Hepatocyte (in vitro differentiated cells): ENCODE data around the gene FBXO47. TPM values are rescaled to one million over a fixed set of nuclear protein-coding genes. Genes with fewer than 3 reads are reported as not detected.
A peak's percentile ranks its signal among the peaks of the same experiment; 100 is the strongest.

Source experiments
- DNase-seq: peaks from one replicate; pipeline ENCODE4 v3.0.0-alpha.2; 2016; ENCODE audit warnings: low spot score
- H2AFZ ChIP-seq: fragments of 200-600 bp; sonication (generic); 2 replicates; pipeline ENCODE4 v1.6.0; 2016; ENCODE audit warnings: antibody characterized with exemption, mild to moderate bottlenecking
- H3K27ac ChIP-seq: fragments of 200-600 bp; sonication (generic); 2 replicates; pipeline ENCODE4 v1.5.1; 2016; ENCODE audit warnings: mild to moderate bottlenecking
- H3K27me3 ChIP-seq: fragments of 200-600 bp; sonication (generic); 2 replicates; pipeline ENCODE4 v1.6.1; 2016
- H3K36me3 ChIP-seq: fragments of 200-600 bp; sonication (generic); replicated peaks from 2 replicates; pipeline ENCODE4 v1.5.1; 2016; ENCODE audit warnings: low read depth; ENCODE audit not compliant: insufficient read depth
- H3K4me1 ChIP-seq: fragments of 200-600 bp; sonication (generic); 2 replicates; pipeline ENCODE4 v1.5.1; 2016; ENCODE audit warnings: mild to moderate bottlenecking, moderate library complexity; ENCODE audit not compliant: insufficient read depth
- H3K4me2 ChIP-seq: fragments of 200-600 bp; sonication (generic); 2 replicates; pipeline ENCODE4 v1.6.0; 2016
- H3K4me3 ChIP-seq: fragments of 200-600 bp; sonication (generic); 2 replicates; pipeline ENCODE4 v1.5.1; 2016; ENCODE audit warnings: mild to moderate bottlenecking
- H3K79me2 ChIP-seq: fragments of 200-600 bp; sonication (generic); 2 replicates; pipeline ENCODE4 v1.6.0; 2017; ENCODE audit warnings: mild to moderate bottlenecking
- H3K9me2 ChIP-seq: fragments of 200-600 bp; sonication (generic); replicated peaks from 2 replicates; pipeline ENCODE4 v1.6.0; 2017; ENCODE audit warnings: mild to moderate bottlenecking; ENCODE audit not compliant: insufficient read depth
- H3K9me3 ChIP-seq: fragments of 200-600 bp; sonication (generic); 2 replicates; pipeline ENCODE4 v1.5.1; 2016; ENCODE audit warnings: low read depth, mild to moderate bottlenecking
- H4K20me1 ChIP-seq: fragments of 200-600 bp; sonication (generic); 2 replicates; pipeline ENCODE4 v1.6.0; 2016; ENCODE audit warnings: mild to moderate bottlenecking; ENCODE audit not compliant: insufficient read depth, poor library complexity, severe bottlenecking
- EZH2 ChIP-seq: fragments of 200-600 bp; sonication (generic); IDR thresholded peaks from 2 replicates; pipeline ENCODE4 v1.6.1; 2016; ENCODE audit warnings: antibody characterized with exemption, mild to moderate bottlenecking, borderline replicate concordance
- EZH2phosphoT487 ChIP-seq: fragments of 200-600 bp; sonication (generic); IDR thresholded peaks from one replicate; pipeline ENCODE4 v1.6.1; 2018; ENCODE audit warnings: antibody characterized with exemption, mild to moderate bottlenecking, low read depth, moderate library complexity; ENCODE audit not compliant: unreplicated experiment, severe bottlenecking
- WGBS: methylation state at CpG from one replicate; pipeline ENCODE4 v1.1.6; 2016; ENCODE audit warnings: low lambda C conversion rate; ENCODE audit errors: missing lambda C conversion rate; 5-methylcytosine and 5-hydroxymethylcytosine counted together
- polyA plus RNA-seq: library from polyadenylated mRNA; unstranded; fragments of >200 nt; fragmentation: Nextera tagmentation; extraction: Ambion mirVana; gene quantifications from 2 replicates; pipeline ENCODE4 v1.2.1, GENCODE V29; 2016
- total RNA-seq: library from RNA; depleted of rRNA; stranded (reverse); fragments of >200 nt; gene quantifications from 2 replicates; pipeline ENCODE4 v1.2.3, GENCODE V29; 2014
- TF ChIP-seq, protein P1 (sequence below): fragments of 200-600 bp; sonication (generic); IDR thresholded peaks from 2 replicates; pipeline ENCODE4 v1.5.1; 2016; ENCODE audit warnings: antibody characterized with exemption, mild to moderate bottlenecking; ENCODE audit not compliant: poor library complexity

FBXO47 gene
- total and polyA plus RNA-seq, 2 experiments from 2014 or later, result not detected

DNA sequence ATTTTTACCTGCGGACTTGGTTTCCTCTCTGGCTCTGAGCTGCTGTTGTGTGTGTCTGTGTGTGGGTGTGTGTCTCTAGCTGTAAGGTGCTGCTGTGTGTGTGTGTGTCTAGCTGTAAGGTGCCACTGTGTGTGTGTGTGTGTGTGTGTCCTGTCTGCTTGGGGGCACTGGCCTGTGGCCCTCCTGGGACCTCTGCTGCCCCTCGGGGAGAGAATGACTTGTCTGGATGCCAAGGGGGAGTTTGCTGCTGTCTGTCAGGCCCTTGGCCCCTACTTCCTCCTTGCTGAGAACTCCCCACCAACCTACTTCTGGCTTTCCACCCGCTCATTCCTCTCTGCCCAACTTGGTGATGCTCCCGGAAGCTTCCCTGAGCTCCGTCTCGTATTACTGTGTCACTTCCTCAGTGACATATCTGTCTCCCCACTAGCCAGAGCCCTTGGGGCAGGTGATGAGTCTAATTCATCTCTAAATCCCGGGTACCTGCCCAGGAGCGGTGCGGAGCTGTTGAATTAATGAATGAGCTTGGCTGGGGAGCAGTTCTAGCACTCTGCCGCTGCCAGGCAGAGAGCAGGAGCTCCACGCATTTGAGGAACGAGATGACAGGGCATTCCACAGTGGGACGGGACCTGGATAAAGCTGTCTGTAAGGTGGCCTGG, 45.3 kb downstream of the FBXO47 start:
- no peak for TF ChIP-seq EZH2phosphoT487
- TF ChIP-seq, protein P1, sequence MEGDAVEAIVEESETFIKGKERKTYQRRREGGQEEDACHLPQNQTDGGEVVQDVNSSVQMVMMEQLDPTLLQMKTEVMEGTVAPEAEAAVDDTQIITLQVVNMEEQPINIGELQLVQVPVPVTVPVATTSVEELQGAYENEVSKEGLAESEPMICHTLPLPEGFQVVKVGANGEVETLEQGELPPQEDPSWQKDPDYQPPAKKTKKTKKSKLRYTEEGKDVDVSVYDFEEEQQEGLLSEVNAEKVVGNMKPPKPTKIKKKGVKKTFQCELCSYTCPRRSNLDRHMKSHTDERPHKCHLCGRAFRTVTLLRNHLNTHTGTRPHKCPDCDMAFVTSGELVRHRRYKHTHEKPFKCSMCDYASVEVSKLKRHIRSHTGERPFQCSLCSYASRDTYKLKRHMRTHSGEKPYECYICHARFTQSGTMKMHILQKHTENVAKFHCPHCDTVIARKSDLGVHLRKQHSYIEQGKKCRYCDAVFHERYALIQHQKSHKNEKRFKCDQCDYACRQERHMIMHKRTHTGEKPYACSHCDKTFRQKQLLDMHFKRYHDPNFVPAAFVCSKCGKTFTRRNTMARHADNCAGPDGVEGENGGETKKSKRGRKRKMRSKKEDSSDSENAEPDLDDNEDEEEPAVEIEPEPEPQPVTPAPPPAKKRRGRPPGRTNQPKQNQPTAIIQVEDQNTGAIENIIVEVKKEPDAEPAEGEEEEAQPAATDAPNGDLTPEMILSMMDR, result no peak
- TF ChIP-seq EZH2, result no peak
- no peak overlapping the region for H3K4me3 ChIP-seq
- no peaks in the 10 kb centered on the region for H3K79me2 ChIP-seq
- H3K9me3 ChIP-seq, result no peaks in the 10 kb centered on the region
- no peak overlapping the region for H2AFZ ChIP-seq
- H4K20me1 ChIP-seq, result peaks cover 2% of the 10 kb centered on the region
- H3K4me1 ChIP-seq, result no peaks in the 10 kb centered on the region
- no peak overlapping the region for H3K4me2 ChIP-seq
- no peaks in the 10 kb centered on the region for H3K36me3 ChIP-seq
- WGBS, result 86% methylated on average over 13 of the region's 13 CpGs
- no peaks in the 10 kb centered on the region for H3K9me2 ChIP-seq
- peak overlapping the region; percentile 20 for H3K27ac ChIP-seq
- DNase-seq, result no peak
- no peaks in the 10 kb centered on the region for H3K27me3 ChIP-seq

DNA sequence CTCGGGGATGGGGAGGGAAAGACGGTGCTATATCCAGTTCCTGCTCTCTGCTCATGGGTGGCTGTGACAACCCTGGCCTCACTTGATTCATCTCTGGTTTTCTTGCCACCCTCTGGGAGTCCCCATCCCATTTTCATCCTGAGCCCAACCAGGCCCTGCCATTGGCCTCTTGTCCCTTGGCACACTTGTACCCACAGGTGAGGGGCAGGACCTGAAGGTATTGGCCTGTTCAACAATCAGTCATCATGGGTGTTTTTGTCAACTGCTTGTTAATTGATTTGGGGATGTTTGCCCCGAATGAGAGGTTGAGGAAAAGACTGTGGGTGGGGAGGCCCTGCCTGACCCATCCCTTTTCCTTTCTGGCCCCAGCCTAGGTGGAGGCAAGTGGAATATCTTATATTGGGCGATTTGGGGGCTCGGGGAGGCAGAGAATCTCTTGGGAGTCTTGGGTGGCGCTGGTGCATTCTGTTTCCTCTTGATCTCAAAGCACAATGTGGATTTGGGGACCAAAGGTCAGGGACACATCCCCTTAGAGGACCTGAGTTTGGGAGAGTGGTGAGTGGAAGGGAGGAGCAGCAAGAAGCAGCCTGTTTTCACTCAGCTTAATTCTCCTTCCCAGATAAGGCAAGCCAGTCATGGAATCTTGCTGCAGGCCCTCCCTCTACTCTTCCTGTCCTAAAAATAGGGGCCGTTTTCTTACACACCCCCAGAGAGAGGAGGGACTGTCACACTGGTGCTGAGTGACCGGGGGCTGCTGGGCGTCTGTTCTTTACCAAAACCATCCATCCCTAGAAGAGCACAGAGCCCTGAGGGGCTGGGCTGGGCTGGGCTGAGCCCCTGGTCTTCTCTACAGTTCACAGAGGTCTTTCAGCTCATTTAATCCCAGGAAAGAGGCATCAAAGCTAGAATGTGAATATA, 46.6 kb downstream of the FBXO47 start:
- Histone ChIP-seq H3K9me2 (no peaks in the 10 kb centered on the region), H3K27me3 (no peaks in the 10 kb centered on the region), H3K27ac (peak overlapping the region; percentile 20), H3K9me3 (no peaks in the 10 kb centered on the region), H3K4me3 (no peak overlapping the region), H3K79me2 (peaks cover under 1% of the 10 kb centered on the region), H2AFZ (no peak overlapping the region), H3K4me1 (no peaks in the 10 kb centered on the region), H3K36me3 (no peaks in the 10 kb centered on the region), H3K4me2 (no peak overlapping the region), H4K20me1 (peaks cover 6% of the 10 kb centered on the region)
- 67% methylated on average over 9 of the region's 9 CpGs for WGBS
- TF ChIP-seq EZH2phosphoT487 (no peak), EZH2 (no peak)
- TF ChIP-seq, protein P1, result no peak
- DNase-seq, result no peak

- no peak overlapping the region for H3K4me2 ChIP-seq
- TF ChIP-seq, protein P1, result no peak
- TF ChIP-seq EZH2phosphoT487, result no peak
- no peak for TF ChIP-seq EZH2
- H3K9me2 ChIP-seq, result no peaks in the 10 kb centered on the region
- H3K36me3 ChIP-seq, result no peaks in the 10 kb centered on the region
- peaks cover 16% of the 10 kb centered on the region for H4K20me1 ChIP-seq
- peaks cover 6% of the 10 kb centered on the region for H3K4me1 ChIP-seq
- H2AFZ ChIP-seq, result no peak overlapping the region
- H3K27ac ChIP-seq, result no peak overlapping the region
- H3K27me3 ChIP-seq, result no peaks in the 10 kb centered on the region
- peaks cover 3% of the 10 kb centered on the region for H3K79me2 ChIP-seq
- DNase-seq, result no peak
- WGBS, result 95% methylated on average over 14 of the region's 16 CpGs
- no peak overlapping the region for H3K4me3 ChIP-seq
- no peaks in the 10 kb centered on the region for H3K9me3 ChIP-seq
These were observed 47.7 kb downstream of the FBXO47 start for GRCh38 chr17:38919316-38920078.
